ENCODE results near the gene LRRC8D. TPM values are rescaled to one million over a fixed set of nuclear protein-coding genes. Genes with fewer than 3 reads are reported as not detected.

The LRRC8D gene
- total and polyA plus RNA-seq, 4 donors = 7.1 to 17.4 (median 14.4) TPM

- H3K36me3 ChIP-seq (ENCODE audit: control insufficient read depth in 4 of 4, insufficient read depth in 3 of 4, low read depth in 1 of 4, low read length in 3 of 4) = no peaks in the 10 kb centered on the region
- H3K27ac ChIP-seq (ENCODE audit: low read depth in 1 of 2, low read length in 2 of 2) = no peak overlapping the region
- no peak for DNase-seq (ENCODE audit: low spot score)
- H3K27me3 ChIP-seq (ENCODE audit: control insufficient read depth in 4 of 4, insufficient read depth in 4 of 4, low read length in 3 of 4) = no peaks in the 10 kb centered on the region
- H3K9me3 ChIP-seq (ENCODE audit: control insufficient read depth in 4 of 4, low read length in 3 of 4) = no peaks in the 10 kb centered on the region
- H3K4me3 ChIP-seq (ENCODE audit: low read depth in 1 of 3, low read length in 3 of 3) = no peak overlapping the region
- no peaks in the 10 kb centered on the region for H3K4me1 ChIP-seq (ENCODE audit: control insufficient read depth in 4 of 4, insufficient read depth in 4 of 4, low read length in 3 of 4)
- TF ChIP-seq RXRA (IDR thresholded peaks at IDR 0.05) (no peak), TAF1 (conservative IDR thresholded peaks at IDR 0.05) (no peak), FOXA1 (IDR thresholded peaks at IDR 0.05) (no peak), JUND (IDR thresholded peaks at IDR 0.05) (no peak), YY1 (IDR thresholded peaks at IDR 0.05) (no peak), ZBTB33 (IDR thresholded peaks at IDR 0.05) (no peak), MAX (IDR thresholded peaks at IDR 0.05) (no peak), HNF4A (conservative IDR thresholded peaks at IDR 0.05) (no peak)
- 96% methylated on average over 1 of the region's 1 CpG for WGBS
- H3K9ac ChIP-seq (ENCODE audit: low read depth in 1 of 2, low read length in 2 of 2) = no peak overlapping the region
These were observed 141.9 kb downstream of the LRRC8D start for GRCh38 chr1:89962742-89963075.

DNA sequence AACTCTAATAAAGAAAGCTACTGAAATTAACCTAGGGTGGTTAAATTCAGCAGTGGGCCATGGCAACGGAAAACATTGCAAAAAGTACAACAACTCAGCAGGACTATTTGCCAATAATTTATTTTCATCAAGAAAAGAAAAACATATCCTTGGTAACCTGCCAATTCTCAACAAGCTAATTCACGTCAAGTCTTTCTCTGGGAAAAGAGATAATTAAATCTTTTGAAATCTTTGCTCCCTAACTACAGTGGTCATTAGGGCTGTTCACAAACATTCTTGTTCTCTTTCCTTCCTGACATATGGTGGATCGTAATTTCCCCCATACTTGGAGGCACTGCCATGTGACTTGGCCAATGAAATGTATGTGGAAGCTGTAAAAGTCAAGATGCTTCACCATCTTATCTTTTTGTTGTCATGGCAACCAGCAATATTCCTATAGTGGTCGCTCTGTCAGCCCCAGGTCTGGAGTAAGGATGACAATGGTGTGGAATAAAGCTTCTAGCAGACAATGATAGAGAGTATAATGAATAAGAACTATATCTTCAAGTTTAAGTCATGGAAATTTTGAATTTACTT is 144.4 kb downstream of the LRRC8D start:
- H3K36me3 ChIP-seq (ENCODE audit: control insufficient read depth in 4 of 4, insufficient read depth in 3 of 4, low read depth in 1 of 4, low read length in 3 of 4) = no peaks in the 10 kb centered on the region
- TF ChIP-seq, protein P1, sequence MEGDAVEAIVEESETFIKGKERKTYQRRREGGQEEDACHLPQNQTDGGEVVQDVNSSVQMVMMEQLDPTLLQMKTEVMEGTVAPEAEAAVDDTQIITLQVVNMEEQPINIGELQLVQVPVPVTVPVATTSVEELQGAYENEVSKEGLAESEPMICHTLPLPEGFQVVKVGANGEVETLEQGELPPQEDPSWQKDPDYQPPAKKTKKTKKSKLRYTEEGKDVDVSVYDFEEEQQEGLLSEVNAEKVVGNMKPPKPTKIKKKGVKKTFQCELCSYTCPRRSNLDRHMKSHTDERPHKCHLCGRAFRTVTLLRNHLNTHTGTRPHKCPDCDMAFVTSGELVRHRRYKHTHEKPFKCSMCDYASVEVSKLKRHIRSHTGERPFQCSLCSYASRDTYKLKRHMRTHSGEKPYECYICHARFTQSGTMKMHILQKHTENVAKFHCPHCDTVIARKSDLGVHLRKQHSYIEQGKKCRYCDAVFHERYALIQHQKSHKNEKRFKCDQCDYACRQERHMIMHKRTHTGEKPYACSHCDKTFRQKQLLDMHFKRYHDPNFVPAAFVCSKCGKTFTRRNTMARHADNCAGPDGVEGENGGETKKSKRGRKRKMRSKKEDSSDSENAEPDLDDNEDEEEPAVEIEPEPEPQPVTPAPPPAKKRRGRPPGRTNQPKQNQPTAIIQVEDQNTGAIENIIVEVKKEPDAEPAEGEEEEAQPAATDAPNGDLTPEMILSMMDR (IDR thresholded peaks at IDR 0.05; ENCODE audit: low read depth, low read length, missing input control) = no peak
- TF ChIP-seq HNF4A (conservative IDR thresholded peaks at IDR 0.05) (no peak), JUND (IDR thresholded peaks at IDR 0.05) (no peak), GABPA (IDR thresholded peaks at IDR 0.05 in 1 of 2, conservative IDR thresholded peaks at IDR 0.05 in 1 of 2) (no peak), HNF4G (IDR thresholded peaks at IDR 0.05) (no peak), RXRA (IDR thresholded peaks at IDR 0.05) (no peak), FOXA1 (IDR thresholded peaks at IDR 0.05) (no peak), YY1 (IDR thresholded peaks at IDR 0.05) (no peak), NR2F2 (IDR thresholded peaks at IDR 0.05) (no peak), SP1 (IDR thresholded peaks at IDR 0.05) (no peak)
- TF ChIP-seq, protein P2, sequence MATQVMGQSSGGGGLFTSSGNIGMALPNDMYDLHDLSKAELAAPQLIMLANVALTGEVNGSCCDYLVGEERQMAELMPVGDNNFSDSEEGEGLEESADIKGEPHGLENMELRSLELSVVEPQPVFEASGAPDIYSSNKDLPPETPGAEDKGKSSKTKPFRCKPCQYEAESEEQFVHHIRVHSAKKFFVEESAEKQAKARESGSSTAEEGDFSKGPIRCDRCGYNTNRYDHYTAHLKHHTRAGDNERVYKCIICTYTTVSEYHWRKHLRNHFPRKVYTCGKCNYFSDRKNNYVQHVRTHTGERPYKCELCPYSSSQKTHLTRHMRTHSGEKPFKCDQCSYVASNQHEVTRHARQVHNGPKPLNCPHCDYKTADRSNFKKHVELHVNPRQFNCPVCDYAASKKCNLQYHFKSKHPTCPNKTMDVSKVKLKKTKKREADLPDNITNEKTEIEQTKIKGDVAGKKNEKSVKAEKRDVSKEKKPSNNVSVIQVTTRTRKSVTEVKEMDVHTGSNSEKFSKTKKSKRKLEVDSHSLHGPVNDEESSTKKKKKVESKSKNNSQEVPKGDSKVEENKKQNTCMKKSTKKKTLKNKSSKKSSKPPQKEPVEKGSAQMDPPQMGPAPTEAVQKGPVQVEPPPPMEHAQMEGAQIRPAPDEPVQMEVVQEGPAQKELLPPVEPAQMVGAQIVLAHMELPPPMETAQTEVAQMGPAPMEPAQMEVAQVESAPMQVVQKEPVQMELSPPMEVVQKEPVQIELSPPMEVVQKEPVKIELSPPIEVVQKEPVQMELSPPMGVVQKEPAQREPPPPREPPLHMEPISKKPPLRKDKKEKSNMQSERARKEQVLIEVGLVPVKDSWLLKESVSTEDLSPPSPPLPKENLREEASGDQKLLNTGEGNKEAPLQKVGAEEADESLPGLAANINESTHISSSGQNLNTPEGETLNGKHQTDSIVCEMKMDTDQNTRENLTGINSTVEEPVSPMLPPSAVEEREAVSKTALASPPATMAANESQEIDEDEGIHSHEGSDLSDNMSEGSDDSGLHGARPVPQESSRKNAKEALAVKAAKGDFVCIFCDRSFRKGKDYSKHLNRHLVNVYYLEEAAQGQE (IDR thresholded peaks at IDR 0.05) = no peak
- TF ChIP-seq, protein P3, sequence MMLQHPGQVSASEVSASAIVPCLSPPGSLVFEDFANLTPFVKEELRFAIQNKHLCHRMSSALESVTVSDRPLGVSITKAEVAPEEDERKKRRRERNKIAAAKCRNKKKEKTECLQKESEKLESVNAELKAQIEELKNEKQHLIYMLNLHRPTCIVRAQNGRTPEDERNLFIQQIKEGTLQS (IDR thresholded peaks at IDR 0.05) = no peak
- no peak overlapping the region for H3K27ac ChIP-seq (ENCODE audit: low read depth in 1 of 2, low read length in 2 of 2)
- H3K4me3 ChIP-seq (ENCODE audit: low read depth in 1 of 3, low read length in 3 of 3) = no peak overlapping the region
- no peak for DNase-seq (ENCODE audit: low spot score)
- H3K4me1 ChIP-seq (ENCODE audit: control insufficient read depth in 4 of 4, insufficient read depth in 4 of 4, low read length in 3 of 4) = no peaks in the 10 kb centered on the region
- no peak overlapping the region for H3K9ac ChIP-seq (ENCODE audit: low read depth in 1 of 2, low read length in 2 of 2)
- 80% methylated on average over 4 of the region's 4 CpGs for WGBS
- H3K27me3 ChIP-seq (ENCODE audit: control insufficient read depth in 4 of 4, insufficient read depth in 4 of 4, low read length in 3 of 4) = no peaks in the 10 kb centered on the region
- no peaks in the 10 kb centered on the region for H3K9me3 ChIP-seq (ENCODE audit: control insufficient read depth in 4 of 4, low read length in 3 of 4)

All from liver (tissue), 9 donors.